Epithelial cell of esophagus (primary cell): Measurements from ENCODE around the gene OPN4.
"Not testable (repeated sequence)": the region's sequence is repeated elsewhere in the genome, so short reads cannot be mapped to it uniquely, and the experiment has no call there.

Experiments
- DNase-seq: peaks from one replicate; pipeline ENCODE4 v3.0.0; 2010; ENCODE audit warnings: low read depth
- H3K4me3 ChIP-seq: 2 replicates; pipeline ENCODE4 v1.5.1; 2011; ENCODE audit warnings: mild to moderate bottlenecking, low read length, control low read depth
- CTCF ChIP-seq: IDR thresholded peaks from 2 replicates; pipeline ENCODE4 v1.5.1; 2011; ENCODE audit warnings: low read depth, mild to moderate bottlenecking, low read length, control low read depth, inconsistent platforms; ENCODE audit not compliant: insufficient read depth; ENCODE audit errors: missing control alignments

Gene OPN4

GRCh38 chr10:86654411-86655172 lies at the start of gene OPN4:
Gene OPN4, plus strand, starts transcription at chr10:86654547. Its CDS starts 237 bp downstream, at chr10:86654784.
- no peak for TF ChIP-seq CTCF
- H3K4me3 ChIP-seq = no peak within 1 kb of the TSS
- DNase-seq = no peak

GRCh38 chr10:86607674-86608073 lies 46.7 kb upstream of the OPN4 start:
- no peak overlapping the region for H3K4me3 ChIP-seq
- no peak for TF ChIP-seq CTCF
- no peak for DNase-seq

- TF ChIP-seq CTCF = no peak
- no peak overlapping the region for H3K4me3 ChIP-seq
- DNase-seq = no peak
Measured at GRCh38 chr10:86609920-86610319, 44.4 kb upstream of the OPN4 start.

GRCh38 chr10:86611386-86611785 lies 43.0 kb upstream of the OPN4 start:
- DNase-seq = peak; percentile 80
- peak; percentile 13 for TF ChIP-seq CTCF
- no peak overlapping the region for H3K4me3 ChIP-seq

- TF ChIP-seq CTCF = no peak
- DNase-seq = no peak
- H3K4me3 ChIP-seq = no peak overlapping the region
Measured at GRCh38 chr10:86613096-86613495, 41.3 kb upstream of the OPN4 start.

- no peak overlapping the region for H3K4me3 ChIP-seq
- TF ChIP-seq CTCF = no peak
- peak; percentile 86 for DNase-seq
Measured at GRCh38 chr10:86613905-86614304, 40.4 kb upstream of the OPN4 start.

- TF ChIP-seq CTCF = no peak
- H3K4me3 ChIP-seq = no peak overlapping the region
- DNase-seq = no peak
Measured at GRCh38 chr10:86614853-86615252, 39.5 kb upstream of the OPN4 start.

GRCh38 chr10:86617278-86617677 lies 37.1 kb upstream of the OPN4 start:
- not testable (repeated sequence) for H3K4me3 ChIP-seq, DNase-seq
